ENCODE data around the gene AKR1C8. TPM values are rescaled to one million over a fixed set of nuclear protein-coding genes. Genes with fewer than 3 reads are reported as not detected.
A peak's percentile ranks its signal among the peaks of the same experiment; 100 is the strongest.

Gene AKR1C8
- total and polyA plus RNA-seq, 2 of the 13 experiments (the other 11 are each of a cell fraction or from before 2014, with no cell fraction given): 0.12 TPM; not detected in 1

DNA sequence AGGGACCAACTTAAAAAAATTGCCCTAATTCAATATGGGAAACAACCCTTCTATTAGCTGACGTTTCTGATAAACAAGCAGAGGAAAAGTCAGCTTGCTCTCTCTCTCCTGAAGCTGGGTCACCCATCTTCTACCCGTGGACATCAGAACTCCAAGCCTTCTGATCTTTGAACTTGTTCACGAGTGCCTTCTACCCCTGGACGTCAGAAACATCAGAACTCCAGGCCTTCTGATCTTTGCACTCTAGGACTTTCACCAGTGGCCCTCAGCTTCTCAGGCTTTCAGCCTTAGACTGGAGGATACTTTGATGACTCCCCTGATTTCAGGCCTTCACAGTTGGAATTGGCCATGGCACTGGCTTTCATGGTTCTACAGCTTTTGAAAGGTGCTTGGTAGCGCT is 41.8 kb downstream of the AKR1C8 start (continued):
- TF ChIP-seq HMG20B (CRISPR knock-in tag; conservative IDR thresholded peaks at IDR 0.05) (no peak), ONECUT2 (CRISPR knock-in tag; IDR thresholded peaks at IDR 0.05) (no peak), GABPA (IDR thresholded peaks at IDR 0.05; ENCODE audit: low read depth, low read length) (no peak), GABPA (CRISPR knock-in tag; IDR thresholded peaks at IDR 0.05; ENCODE audit: low read depth) (no peak), MED13 (CRISPR knock-in tag; IDR thresholded peaks at IDR 0.05) (no peak), ZNF496 (CRISPR knock-in tag; IDR thresholded peaks at IDR 0.05; ENCODE audit: insufficient replicate concordance) (no peak), AGO1 (IDR thresholded peaks at IDR 0.05; ENCODE audit: low read depth, low read length, poor library complexity, severe bottlenecking) (no peak), NRL (CRISPR knock-in tag; IDR thresholded peaks at IDR 0.05; ENCODE audit: borderline replicate concordance) (no peak), ZNF878 (CRISPR knock-in tag; IDR thresholded peaks at IDR 0.05) (no peak), FOSL2 (CRISPR knock-in tag; IDR thresholded peaks at IDR 0.05) (peak; percentile 30; the same call in 1 of the 2 replicates), ZBTB20 (CRISPR knock-in tag; IDR thresholded peaks at IDR 0.05; ENCODE audit: borderline replicate concordance, low read depth) (no peak)
- TF ChIP-seq, protein P1, sequence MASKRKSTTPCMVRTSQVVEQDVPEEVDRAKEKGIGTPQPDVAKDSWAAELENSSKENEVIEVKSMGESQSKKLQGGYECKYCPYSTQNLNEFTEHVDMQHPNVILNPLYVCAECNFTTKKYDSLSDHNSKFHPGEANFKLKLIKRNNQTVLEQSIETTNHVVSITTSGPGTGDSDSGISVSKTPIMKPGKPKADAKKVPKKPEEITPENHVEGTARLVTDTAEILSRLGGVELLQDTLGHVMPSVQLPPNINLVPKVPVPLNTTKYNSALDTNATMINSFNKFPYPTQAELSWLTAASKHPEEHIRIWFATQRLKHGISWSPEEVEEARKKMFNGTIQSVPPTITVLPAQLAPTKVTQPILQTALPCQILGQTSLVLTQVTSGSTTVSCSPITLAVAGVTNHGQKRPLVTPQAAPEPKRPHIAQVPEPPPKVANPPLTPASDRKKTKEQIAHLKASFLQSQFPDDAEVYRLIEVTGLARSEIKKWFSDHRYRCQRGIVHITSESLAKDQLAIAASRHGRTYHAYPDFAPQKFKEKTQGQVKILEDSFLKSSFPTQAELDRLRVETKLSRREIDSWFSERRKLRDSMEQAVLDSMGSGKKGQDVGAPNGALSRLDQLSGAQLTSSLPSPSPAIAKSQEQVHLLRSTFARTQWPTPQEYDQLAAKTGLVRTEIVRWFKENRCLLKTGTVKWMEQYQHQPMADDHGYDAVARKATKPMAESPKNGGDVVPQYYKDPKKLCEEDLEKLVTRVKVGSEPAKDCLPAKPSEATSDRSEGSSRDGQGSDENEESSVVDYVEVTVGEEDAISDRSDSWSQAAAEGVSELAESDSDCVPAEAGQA (IDR thresholded peaks at IDR 0.05; ENCODE audit: low read depth): no peak
- TF ChIP-seq, protein P1 (CRISPR knock-in tag; IDR thresholded peaks at IDR 0.05; ENCODE audit: borderline replicate concordance): no peak
- TF ChIP-seq, protein P2, sequence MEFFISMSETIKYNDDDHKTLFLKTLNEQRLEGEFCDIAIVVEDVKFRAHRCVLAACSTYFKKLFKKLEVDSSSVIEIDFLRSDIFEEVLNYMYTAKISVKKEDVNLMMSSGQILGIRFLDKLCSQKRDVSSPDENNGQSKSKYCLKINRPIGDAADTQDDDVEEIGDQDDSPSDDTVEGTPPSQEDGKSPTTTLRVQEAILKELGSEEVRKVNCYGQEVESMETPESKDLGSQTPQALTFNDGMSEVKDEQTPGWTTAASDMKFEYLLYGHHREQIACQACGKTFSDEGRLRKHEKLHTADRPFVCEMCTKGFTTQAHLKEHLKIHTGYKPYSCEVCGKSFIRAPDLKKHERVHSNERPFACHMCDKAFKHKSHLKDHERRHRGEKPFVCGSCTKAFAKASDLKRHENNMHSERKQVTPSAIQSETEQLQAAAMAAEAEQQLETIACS (CRISPR knock-in tag; IDR thresholded peaks at IDR 0.05): no peak
- TF ChIP-seq, protein P3, sequence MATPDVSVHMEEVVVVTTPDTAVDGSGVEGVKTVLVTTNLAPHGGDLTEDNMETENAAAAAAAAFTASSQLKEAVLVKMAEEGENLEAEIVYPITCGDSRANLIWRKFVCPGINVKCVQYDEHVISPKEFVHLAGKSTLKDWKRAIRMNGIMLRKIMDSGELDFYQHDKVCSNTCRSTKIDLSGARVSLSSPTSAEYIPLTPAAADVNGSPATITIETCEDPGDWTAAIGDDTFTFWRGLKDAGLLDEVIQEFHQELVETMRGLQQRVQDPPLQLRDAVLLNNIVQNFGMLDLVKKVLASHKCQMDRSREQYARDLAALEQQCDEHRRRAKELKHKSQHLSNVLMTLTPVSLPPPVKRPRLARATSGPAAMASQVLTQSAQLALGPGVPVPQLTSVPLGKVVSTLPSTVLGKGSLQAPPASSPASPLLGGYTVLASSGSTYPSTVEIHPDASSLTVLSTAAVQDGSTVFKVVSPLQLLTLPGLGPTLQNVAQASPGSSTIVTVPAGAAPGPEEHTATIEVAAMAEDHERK (CRISPR knock-in tag; IDR thresholded peaks at IDR 0.05; ENCODE audit: low read depth): no peak
- TF ChIP-seq, protein P4, sequence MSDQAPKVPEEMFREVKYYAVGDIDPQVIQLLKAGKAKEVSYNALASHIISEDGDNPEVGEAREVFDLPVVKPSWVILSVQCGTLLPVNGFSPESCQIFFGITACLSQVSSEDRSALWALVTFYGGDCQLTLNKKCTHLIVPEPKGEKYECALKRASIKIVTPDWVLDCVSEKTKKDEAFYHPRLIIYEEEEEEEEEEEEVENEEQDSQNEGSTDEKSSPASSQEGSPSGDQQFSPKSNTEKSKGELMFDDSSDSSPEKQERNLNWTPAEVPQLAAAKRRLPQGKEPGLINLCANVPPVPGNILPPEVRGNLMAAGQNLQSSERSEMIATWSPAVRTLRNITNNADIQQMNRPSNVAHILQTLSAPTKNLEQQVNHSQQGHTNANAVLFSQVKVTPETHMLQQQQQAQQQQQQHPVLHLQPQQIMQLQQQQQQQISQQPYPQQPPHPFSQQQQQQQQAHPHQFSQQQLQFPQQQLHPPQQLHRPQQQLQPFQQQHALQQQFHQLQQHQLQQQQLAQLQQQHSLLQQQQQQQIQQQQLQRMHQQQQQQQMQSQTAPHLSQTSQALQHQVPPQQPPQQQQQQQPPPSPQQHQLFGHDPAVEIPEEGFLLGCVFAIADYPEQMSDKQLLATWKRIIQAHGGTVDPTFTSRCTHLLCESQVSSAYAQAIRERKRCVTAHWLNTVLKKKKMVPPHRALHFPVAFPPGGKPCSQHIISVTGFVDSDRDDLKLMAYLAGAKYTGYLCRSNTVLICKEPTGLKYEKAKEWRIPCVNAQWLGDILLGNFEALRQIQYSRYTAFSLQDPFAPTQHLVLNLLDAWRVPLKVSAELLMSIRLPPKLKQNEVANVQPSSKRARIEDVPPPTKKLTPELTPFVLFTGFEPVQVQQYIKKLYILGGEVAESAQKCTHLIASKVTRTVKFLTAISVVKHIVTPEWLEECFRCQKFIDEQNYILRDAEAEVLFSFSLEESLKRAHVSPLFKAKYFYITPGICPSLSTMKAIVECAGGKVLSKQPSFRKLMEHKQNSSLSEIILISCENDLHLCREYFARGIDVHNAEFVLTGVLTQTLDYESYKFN (CRISPR knock-in tag; conservative IDR thresholded peaks at IDR 0.05): peak; percentile 41; the same call in 1 of the 2 replicates
- TF ChIP-seq, protein P5, sequence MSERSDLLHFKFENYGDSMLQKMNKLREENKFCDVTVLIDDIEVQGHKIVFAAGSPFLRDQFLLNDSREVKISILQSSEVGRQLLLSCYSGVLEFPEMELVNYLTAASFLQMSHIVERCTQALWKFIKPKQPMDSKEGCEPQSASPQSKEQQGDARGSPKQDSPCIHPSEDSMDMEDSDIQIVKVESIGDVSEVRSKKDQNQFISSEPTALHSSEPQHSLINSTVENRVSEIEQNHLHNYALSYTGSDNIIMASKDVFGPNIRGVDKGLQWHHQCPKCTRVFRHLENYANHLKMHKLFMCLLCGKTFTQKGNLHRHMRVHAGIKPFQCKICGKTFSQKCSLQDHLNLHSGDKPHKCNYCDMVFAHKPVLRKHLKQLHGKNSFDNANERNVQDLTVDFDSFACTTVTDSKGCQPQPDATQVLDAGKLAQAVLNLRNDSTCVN (CRISPR knock-in tag; IDR thresholded peaks at IDR 0.05; ENCODE audit: borderline replicate concordance): no peak

All from HepG2 (cell line).